Mucosa of rectum (tissue), 2 donors: ENCODE data around the gene TNFRSF21.
A peak's percentile ranks its signal among the peaks of the same experiment; 100 is the strongest.
"Not testable (repeated sequence)": the region's sequence is repeated elsewhere in the genome, so short reads cannot be mapped to it uniquely, and the experiment has no call there.

ENCODE experiments used
- H3K27ac ChIP-seq, 2 donors: one replicate each; pipeline ENCODE4 v1.7.0; 2013; ENCODE audit warnings: inconsistent platforms in 2 of 2, low read depth in 2 of 2, low read length in 2 of 2
- H3K27me3 ChIP-seq, 2 donors: one replicate each; pipeline ENCODE4 v1.7.0; 2013; ENCODE audit warnings: low read length in 2 of 2; ENCODE audit not compliant: control insufficient read depth in 2 of 2, insufficient read depth in 2 of 2
- H3K36me3 ChIP-seq, 2 donors: one replicate each; pipeline ENCODE4 v1.7.0; 2013; ENCODE audit warnings: low read length in 2 of 2; ENCODE audit not compliant: control insufficient read depth in 2 of 2, insufficient read depth in 2 of 2
- H3K4me1 ChIP-seq, 2 donors: one replicate each; pipeline ENCODE4 v1.7.0; 2013; ENCODE audit warnings: low read length in 2 of 2, mild to moderate bottlenecking in 1 of 2; ENCODE audit not compliant: control insufficient read depth in 2 of 2, insufficient read depth in 2 of 2
- H3K4me3 ChIP-seq, 2 donors: one replicate each; pipeline ENCODE4 v1.7.0; 2013; ENCODE audit warnings: low read length in 2 of 2
- H3K9ac ChIP-seq, 2 donors: one replicate each; pipeline ENCODE4 v1.7.0; 2013; ENCODE audit warnings: low read length in 2 of 2, low read depth in 1 of 2, mild to moderate bottlenecking in 1 of 2
- H3K9me3 ChIP-seq, 2 donors: one replicate each; pipeline ENCODE4 v1.7.0; 2013; ENCODE audit warnings: low read length in 2 of 2; ENCODE audit not compliant: control insufficient read depth in 2 of 2
- donor health status: healthy.
- donor health status: Normal muscosa, but diverticular disease.

TNFRSF21 gene

GRCh38 chr6:47348316-47348863 lies 38.7 kb upstream of the TNFRSF21 start:
- no peaks in the 10 kb centered on the region for H3K9me3 ChIP-seq

DNA sequence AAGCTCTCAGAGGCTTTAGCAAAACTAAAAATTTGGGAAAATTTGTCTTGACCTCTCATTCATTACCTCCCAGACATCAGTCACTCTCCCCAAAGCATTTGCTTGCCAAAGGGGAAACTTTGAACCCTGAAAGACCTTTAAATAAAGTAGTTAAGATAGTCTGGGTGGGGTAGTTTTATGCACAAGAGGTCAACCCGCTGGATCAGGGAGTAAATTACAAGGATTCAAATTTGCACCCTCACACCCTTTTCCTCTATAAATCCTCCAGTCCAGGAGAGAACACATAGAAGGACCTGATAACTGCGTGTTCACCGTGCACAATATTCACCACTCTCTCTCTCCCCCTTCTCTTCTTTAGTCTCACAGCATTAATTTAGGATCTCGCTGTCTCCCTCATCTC lies 36.1 kb upstream of the TNFRSF21 start:
- Histone ChIP-seq H3K9me3 (no peaks in the 10 kb centered on the region), H3K4me1 (peaks cover 8 to 13% of the 10 kb centered on the region in 2 donors), H3K27me3 (no peaks in the 10 kb centered on the region), H3K9ac (no peak overlapping the region), H3K36me3 (no peaks in the 10 kb centered on the region), H3K4me3 (peak overlapping the region in 1 of 2 donors; percentile 18), H3K27ac (no peak overlapping the region)

More at GRCh38 chr6:47348316-47348863, 38.7 kb upstream of the TNFRSF21 start:
- Histone ChIP-seq H3K36me3 (no peaks in the 10 kb centered on the region), H3K4me3 (no peak overlapping the region), H3K9ac (no peak overlapping the region), H3K27ac (peak overlapping the region in 1 of 2 donors; percentile 38), H3K4me1 (peaks cover 8 to 13% of the 10 kb centered on the region in 2 donors), H3K27me3 (no peaks in the 10 kb centered on the region)

DNA sequence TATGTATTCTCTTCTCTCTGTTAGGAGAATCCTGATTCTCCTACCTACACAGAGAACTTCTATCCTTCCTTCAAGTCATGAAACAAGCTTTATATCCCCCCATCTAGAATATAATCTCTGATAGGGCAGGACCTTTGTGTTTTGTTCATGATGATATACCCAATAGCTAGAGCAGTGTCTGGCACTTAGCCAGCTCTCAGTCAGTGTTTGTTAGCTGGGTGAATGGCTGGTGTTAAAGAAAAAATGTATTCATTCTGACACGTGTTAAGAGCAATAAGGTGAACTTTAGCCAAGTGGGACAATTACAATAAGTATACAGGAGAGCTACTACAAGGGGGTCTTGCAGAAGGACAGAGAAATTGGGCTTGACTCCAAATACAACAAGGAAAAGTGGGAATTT lies 34.3 kb upstream of the TNFRSF21 start:
- Histone ChIP-seq H3K27me3 (no peaks in the 10 kb centered on the region), H3K4me1 (peaks cover 8 to 13% of the 10 kb centered on the region in 2 donors), H3K9ac (no peak overlapping the region), H3K36me3 (no peaks in the 10 kb centered on the region), H3K9me3 (no peaks in the 10 kb centered on the region), H3K4me3 (no peak overlapping the region), H3K27ac (no peak overlapping the region)

DNA sequence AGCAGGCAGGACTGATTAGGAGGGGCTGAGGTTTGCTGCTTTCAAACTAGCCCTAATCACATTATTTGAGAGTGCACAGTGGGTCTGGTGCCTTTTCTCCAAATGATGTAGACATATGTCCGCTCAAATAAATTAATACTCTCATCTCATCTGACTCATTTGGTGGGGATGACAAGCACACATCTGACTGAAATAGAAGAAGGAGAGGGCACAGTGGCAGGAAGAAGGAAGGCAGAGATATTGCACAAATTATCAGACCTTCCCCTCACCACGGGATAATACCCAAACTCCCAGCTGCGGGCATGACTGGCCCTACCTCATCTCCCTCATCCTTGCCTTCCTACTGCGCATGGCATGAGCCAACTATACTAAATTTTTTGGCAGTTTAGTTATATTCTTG lies 33.9 kb upstream of the TNFRSF21 start:
- no peaks in the 10 kb centered on the region for H3K27me3 ChIP-seq
- H3K9ac ChIP-seq: no peak overlapping the region
- no peak overlapping the region for H3K27ac ChIP-seq
- H3K9me3 ChIP-seq: no peaks in the 10 kb centered on the region
- no peak overlapping the region for H3K4me3 ChIP-seq
- H3K4me1 ChIP-seq: peaks cover 8 to 13% of the 10 kb centered on the region in 2 donors
- H3K36me3 ChIP-seq: no peaks in the 10 kb centered on the region

- Histone ChIP-seq H3K4me1 (peaks cover 8 to 13% of the 10 kb centered on the region in 2 donors), H3K9ac (no peak overlapping the region), H3K27ac (no peak overlapping the region), H3K9me3 (no peaks in the 10 kb centered on the region), H3K4me3 (no peak overlapping the region), H3K36me3 (no peaks in the 10 kb centered on the region), H3K27me3 (no peaks in the 10 kb centered on the region)
Observed at GRCh38 chr6:47342824-47343223, 33.1 kb upstream of the TNFRSF21 start.

- Histone ChIP-seq H3K36me3 (no peaks in the 10 kb centered on the region), H3K27me3 (no peaks in the 10 kb centered on the region), H3K9ac (no peak overlapping the region), H3K9me3 (no peaks in the 10 kb centered on the region), H3K27ac (no peak overlapping the region), H3K4me1 (peaks cover 0 to 4% of the 10 kb centered on the region in 2 donors), H3K4me3 (no peak overlapping the region)
Observed at GRCh38 chr6:47337519-47337918, 27.8 kb upstream of the TNFRSF21 start.

DNA sequence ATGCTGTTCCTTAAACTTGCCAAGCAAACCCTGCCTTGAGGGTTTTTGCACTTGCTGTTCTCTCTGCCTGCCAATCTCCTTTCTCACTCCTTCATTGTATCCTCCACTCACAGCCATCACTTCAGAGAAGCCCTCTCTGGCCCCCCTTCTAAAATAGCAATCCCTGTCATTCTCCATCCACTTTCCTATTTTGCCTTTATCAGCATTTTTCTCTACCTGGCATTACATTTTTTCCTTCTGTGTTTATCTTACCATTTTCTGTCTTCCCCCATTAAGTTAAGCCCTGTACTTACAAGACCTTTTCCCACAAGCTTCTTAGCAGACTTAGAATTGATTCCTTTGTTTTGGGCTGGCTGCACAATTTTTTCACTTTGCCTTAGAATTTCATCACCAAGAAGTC lies 26.6 kb upstream of the TNFRSF21 start:
- H3K27ac ChIP-seq: no peak overlapping the region

GRCh38 chr6:47335466-47335865 lies 25.8 kb upstream of the TNFRSF21 start:
- Histone ChIP-seq H3K27me3 (no peaks in the 10 kb centered on the region), H3K4me3 (no peak overlapping the region), H3K9me3 (no peaks in the 10 kb centered on the region), H3K36me3 (no peaks in the 10 kb centered on the region), H3K4me1 (peaks cover 0 to 4% of the 10 kb centered on the region in 2 donors), H3K27ac (no peak overlapping the region), H3K9ac (no peak overlapping the region)

More for the DNA sequence above, 26.6 kb upstream of the TNFRSF21 start:
- no peaks in the 10 kb centered on the region for H3K9me3 ChIP-seq
- H3K36me3 ChIP-seq: no peaks in the 10 kb centered on the region
- H3K4me3 ChIP-seq: no peak overlapping the region
- peaks cover 0 to 4% of the 10 kb centered on the region in 2 donors for H3K4me1 ChIP-seq
- H3K9ac ChIP-seq: no peak overlapping the region
- no peaks in the 10 kb centered on the region for H3K27me3 ChIP-seq

GRCh38 chr6:47334334-47334733 lies 24.6 kb upstream of the TNFRSF21 start:
- Histone ChIP-seq H3K9ac (no peak overlapping the region), H3K27ac (no peak overlapping the region), H3K4me1 (peaks cover 0 to 4% of the 10 kb centered on the region in 2 donors), H3K27me3 (no peaks in the 10 kb centered on the region), H3K4me3 (no peak overlapping the region), H3K36me3 (no peaks in the 10 kb centered on the region), H3K9me3 (no peaks in the 10 kb centered on the region)

DNA sequence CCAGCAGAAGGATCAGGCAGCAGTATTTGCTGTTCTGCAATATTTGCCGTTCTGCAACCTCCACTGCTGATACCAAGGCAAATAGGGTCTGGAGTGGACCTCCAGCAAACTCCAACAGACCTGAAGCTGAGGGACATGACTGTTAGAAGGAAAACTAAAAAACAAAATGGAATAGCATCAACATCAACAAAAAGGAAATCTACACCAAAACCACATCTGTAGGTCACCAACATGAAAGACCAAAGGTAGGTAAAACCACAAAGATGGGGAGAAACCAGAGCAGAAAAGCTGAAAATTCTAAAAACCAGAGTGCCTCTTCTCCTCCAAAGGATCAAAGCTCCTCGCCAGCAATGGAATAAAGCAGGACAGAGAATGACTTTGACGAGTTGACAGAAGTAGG lies 18.9 kb upstream of the TNFRSF21 start:
- not testable (repeated sequence) for H3K4me3 ChIP-seq, H3K27me3 ChIP-seq

DNA sequence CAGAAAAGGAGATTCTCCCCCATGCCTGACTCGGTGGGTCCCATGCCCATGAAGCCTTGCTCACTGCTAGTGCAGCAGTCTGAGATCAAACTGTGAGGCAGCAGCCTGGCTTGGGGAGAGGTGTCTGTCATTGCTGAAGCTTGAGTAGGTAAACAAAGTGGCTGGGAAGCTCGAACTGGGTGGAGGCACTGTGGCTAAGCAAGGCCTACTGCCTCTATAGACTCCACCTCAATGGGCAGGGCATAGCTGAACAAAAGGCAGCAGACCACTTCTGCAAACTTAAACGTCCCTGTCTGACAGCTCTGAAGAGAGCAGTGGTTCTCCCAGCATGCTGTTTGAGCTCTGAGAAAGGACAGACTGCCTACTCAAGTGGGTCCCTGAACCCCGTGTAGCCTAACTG lies 18.4 kb upstream of the TNFRSF21 start:
- H3K4me3 ChIP-seq, H3K27ac ChIP-seq, H3K9ac ChIP-seq, H3K36me3 ChIP-seq, H3K4me1 ChIP-seq, H3K27me3 ChIP-seq, H3K9me3 ChIP-seq: not testable (repeated sequence)

More for the DNA sequence above, 18.9 kb upstream of the TNFRSF21 start:
- H3K9ac ChIP-seq, H3K4me1 ChIP-seq, H3K36me3 ChIP-seq, H3K9me3 ChIP-seq, H3K27ac ChIP-seq: not testable (repeated sequence)
